CD4-positive, CD25-positive, alpha-beta regulatory T cell (primary cell): Measurements from ENCODE around the gene FEV. TPM values are rescaled to one million over a fixed set of nuclear protein-coding genes. Genes with fewer than 3 reads are reported as not detected.

Source experiments
- ATAC-seq, 2 donors: fragments of 150-1000 bp; cut with Tn5 transposase; one replicate each; pipeline ENCODE4 v1.10.0; 2021; ENCODE audit warnings: low read depth in 2 of 2, moderate number of reproducible peaks in 2 of 2, moderate library complexity in 1 of 2
- DNase-seq, 3 donors: peaks; one replicate each; pipeline versions ENCODE4 v3.0.0 to v3.0.0-alpha.2; 2012 to 2022; ENCODE audit warnings: mixed read lengths in 1 of 3
- H3K27ac ChIP-seq: one replicate; pipeline ENCODE4 v1.7.0; 2013; ENCODE audit warnings: mild to moderate bottlenecking, low read length; ENCODE audit not compliant: insufficient read depth, poor library complexity, severe bottlenecking
- H3K27me3 ChIP-seq: one replicate; pipeline ENCODE4 v1.7.0; 2013; ENCODE audit warnings: low read length; ENCODE audit not compliant: control insufficient read depth, insufficient read depth
- H3K36me3 ChIP-seq: one replicate; pipeline ENCODE4 v1.7.0; 2013; ENCODE audit warnings: mild to moderate bottlenecking, low read length, moderate library complexity; ENCODE audit not compliant: control insufficient read depth, insufficient read depth
- H3K4me1 ChIP-seq: 2 replicates; pipeline ENCODE4 v1.7.0; 2013; ENCODE audit warnings: mild to moderate bottlenecking, low read length; ENCODE audit not compliant: insufficient read depth, control insufficient read depth, poor library complexity, severe bottlenecking
- H3K4me3 ChIP-seq: one replicate; pipeline ENCODE4 v1.7.0; 2013; ENCODE audit warnings: low read depth, mild to moderate bottlenecking, low read length, moderate library complexity
- H3K9me3 ChIP-seq, 2 experiments: 1 replicate in 1 of 2; 2 replicates in 1 of 2; pipeline ENCODE4 v1.7.0; 2013; ENCODE audit warnings: low read length in 2 of 2, mild to moderate bottlenecking in 1 of 2, moderate library complexity in 1 of 2; ENCODE audit not compliant: control insufficient read depth in 2 of 2
- H3K27ac Mint-ChIP-seq, 3 donors: one replicate each; pipeline ENCODE4 v1.8.0; 2020 to 2022; ENCODE audit warnings: mild to moderate bottlenecking in 3 of 3, mixed read lengths in 3 of 3, moderate library complexity in 2 of 3
- H3K27me3 Mint-ChIP-seq: one replicate; pipeline ENCODE4 v1.8.0; 2022; ENCODE audit warnings: mild to moderate bottlenecking, mixed read lengths
- H3K36me3 Mint-ChIP-seq: one replicate; pipeline ENCODE4 v1.8.0; 2020; ENCODE audit warnings: mixed read lengths
- H3K4me1 Mint-ChIP-seq, 4 donors: one replicate each; pipeline ENCODE4 v1.8.0; 2020 to 2022; ENCODE audit warnings: mixed read lengths in 4 of 4, mild to moderate bottlenecking in 1 of 4
- H3K4me3 Mint-ChIP-seq, 4 donors: one replicate each; pipeline ENCODE4 v1.8.0; 2020 to 2022; ENCODE audit warnings: mild to moderate bottlenecking in 4 of 4, mixed read lengths in 4 of 4, moderate library complexity in 3 of 4
- H3K9me3 Mint-ChIP-seq, 7 donors: one replicate each; pipeline ENCODE4 v1.8.0; 2020 to 2022; ENCODE audit warnings: mixed read lengths in 7 of 7, mild to moderate bottlenecking in 3 of 7, moderate library complexity in 2 of 7
- polyA plus RNA-seq, 4 donors: library from polyadenylated mRNA; unstranded; fragments of 300-500 nt; fragmentation: Illumina TruSeq; gene quantifications; one replicate each; pipeline ENCODE4 v1.2.3, GENCODE V29; 2021
- total RNA-seq: library from RNA; stranded (reverse); gene quantifications from one replicate; pipeline ENCODE4 v1.2.3, GENCODE V29; 2022

Gene FEV
- total and polyA plus RNA-seq, 5 donors from 2014 or later: not detected

DNA sequence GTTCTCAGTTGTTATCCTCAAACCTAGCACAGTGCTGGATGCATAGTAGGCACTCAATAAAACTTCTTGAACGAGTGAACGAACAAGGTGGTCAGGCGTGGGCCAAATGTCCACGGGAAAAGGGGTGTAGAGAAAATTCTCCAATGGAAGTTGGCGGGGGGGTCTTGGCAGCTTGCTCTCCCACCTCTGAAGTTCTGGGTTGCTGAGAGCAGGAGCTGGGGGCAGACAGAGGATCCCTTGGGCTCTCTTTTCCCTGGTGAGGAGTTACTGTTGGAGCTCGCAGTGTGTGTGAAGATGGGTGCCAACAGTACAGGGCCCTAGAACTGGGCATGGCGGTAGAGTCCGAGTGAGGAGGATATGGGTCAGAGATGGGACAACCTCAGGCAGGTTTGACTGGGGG, 10.6 kb upstream of the FEV start:
- no peak for DNase-seq
- H3K4me3 Mint-ChIP-seq: no peak overlapping the region
- Histone ChIP-seq H3K27ac (no peak overlapping the region), H3K4me1 (peaks cover 19% of the 10 kb centered on the region), H3K4me3 (no peak overlapping the region), H3K27me3 (peaks cover 38% of the 10 kb centered on the region), H3K9me3 (no peaks in the 10 kb centered on the region), H3K36me3 (no peaks in the 10 kb centered on the region)
- no peak for ATAC-seq
- H3K27ac Mint-ChIP-seq: no peak overlapping the region
- H3K36me3 Mint-ChIP-seq: no peaks in the 10 kb centered on the region
- H3K27me3 Mint-ChIP-seq: peaks cover 88% of the 10 kb centered on the region
- H3K9me3 Mint-ChIP-seq: peaks cover 0 to 2% (median 0%) of the 10 kb centered on the region in 7 donors
- peaks cover 0 to 25% (median 2%) of the 10 kb centered on the region in 4 donors for H3K4me1 Mint-ChIP-seq

DNA sequence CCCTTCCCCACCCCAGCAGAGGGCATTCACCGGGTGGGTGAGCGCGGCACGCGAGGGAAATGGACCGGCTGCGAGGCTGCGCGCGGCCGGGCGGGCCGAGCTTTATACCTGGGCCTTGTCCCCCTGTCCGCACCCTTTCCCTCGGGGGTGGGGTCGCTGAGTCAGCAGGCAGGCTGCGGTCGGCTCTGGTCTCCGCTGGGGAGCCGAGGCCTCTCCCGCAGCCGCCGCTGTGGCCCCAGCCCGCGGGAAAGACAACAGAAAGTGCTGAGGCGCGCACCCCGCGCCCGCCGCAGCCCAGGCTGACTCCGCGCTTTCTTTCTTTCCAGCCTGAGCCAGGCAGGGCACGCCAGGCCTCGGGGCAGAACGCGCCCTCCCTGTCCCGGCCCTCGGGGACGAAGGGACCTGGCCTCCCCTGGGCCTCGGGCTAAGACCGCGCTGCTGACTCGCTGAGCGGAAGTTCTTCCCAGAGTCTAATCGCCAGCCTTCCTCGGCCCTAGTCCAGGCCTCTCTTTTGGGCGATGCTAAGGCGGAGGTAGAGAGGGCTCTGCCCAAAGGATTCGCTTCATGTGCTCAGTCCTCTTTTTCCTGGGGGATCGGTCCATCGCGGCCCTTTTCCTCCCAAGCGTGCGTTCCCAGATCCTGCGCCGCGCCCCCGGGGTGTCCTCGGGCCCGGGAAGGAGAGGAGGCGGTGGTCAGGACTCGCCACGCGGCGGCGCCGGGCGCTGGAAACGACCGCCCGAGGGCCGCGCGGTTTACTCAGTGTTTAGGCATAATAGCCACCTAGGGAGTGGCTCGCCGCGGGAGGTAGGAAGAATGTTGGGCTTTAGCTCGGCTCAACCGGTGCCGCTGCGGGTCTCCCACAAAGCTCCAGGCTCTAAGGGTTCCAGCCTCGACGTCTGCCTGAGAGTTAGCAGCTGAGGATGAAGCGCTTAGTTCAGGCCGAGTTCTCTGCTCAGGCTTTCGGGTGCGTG, 8.6 kb upstream of the FEV start, which contains the start of gene CRYBA2:
TSS of gene CRYBA2 (minus strand) at position 78 of the 971 bp plus-strand sequence. CDS start 246 bp downstream, outside the sequence.
- Mint-ChIP-seq H3K27ac (no peak within 1 kb of the TSS), H3K9me3 (peaks cover 0 to 3% (median 0%) of the 10 kb centered on the region in 7 donors), H3K27me3 (peaks cover 92% of the 10 kb centered on the region), H3K4me3 (peak within 1 kb of the TSS in 1 of 4 donors; percentile 7), H3K4me1 (peaks cover 0 to 28% (median 2%) of the 10 kb centered on the region in 4 donors), H3K36me3 (no peaks in the 10 kb centered on the region)
- peaks cover 19% of the 10 kb centered on the region for H3K4me1 ChIP-seq
- ATAC-seq: no peak
- H3K27me3 ChIP-seq: peaks cover 44% of the 10 kb centered on the region
- no peak for DNase-seq
- H3K9me3 ChIP-seq: no peaks in the 10 kb centered on the region
- no peak within 1 kb of the TSS for H3K4me3 ChIP-seq
- no peaks in the 10 kb centered on the region for H3K36me3 ChIP-seq
- no peak within 1 kb of the TSS for H3K27ac ChIP-seq

DNA sequence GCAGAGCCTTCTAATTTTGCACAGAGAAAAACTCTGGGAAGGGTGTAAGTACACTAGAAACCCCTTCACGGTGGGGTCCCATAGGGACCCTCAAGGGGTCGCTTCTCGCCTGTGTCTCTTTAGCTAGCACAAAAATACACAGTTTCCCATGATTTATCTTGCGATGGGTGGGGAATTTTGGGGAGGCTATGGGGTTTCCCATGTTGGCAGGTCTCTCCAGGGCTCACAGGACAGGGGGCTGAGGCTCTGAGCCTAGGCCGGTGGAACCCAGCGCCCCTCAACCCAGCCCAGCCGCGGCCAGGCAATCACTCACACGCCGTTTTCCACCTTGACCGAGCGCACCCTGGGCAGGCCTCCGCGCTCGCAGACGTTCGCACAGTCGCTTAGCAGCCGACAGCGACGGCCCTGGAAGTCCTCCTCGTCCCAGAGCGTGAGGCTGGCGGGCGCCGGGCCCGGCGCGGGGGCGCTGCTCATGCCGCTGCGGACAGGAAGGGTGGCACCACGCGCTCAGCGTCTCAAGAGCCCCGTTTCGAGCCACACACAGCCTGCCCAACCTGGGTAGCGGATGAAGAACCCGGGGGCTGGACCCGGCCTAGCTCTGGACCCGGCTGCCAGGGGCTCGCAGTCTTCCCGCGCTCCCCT, 7.8 kb upstream of the FEV start:
- H3K36me3 Mint-ChIP-seq: no peaks in the 10 kb centered on the region
- peaks cover 0 to 28% (median 2%) of the 10 kb centered on the region in 4 donors for H3K4me1 Mint-ChIP-seq
- peaks cover 0 to 3% (median 0%) of the 10 kb centered on the region in 7 donors for H3K9me3 Mint-ChIP-seq
- H3K4me3 Mint-ChIP-seq: no peak overlapping the region
- DNase-seq (no peak), ATAC-seq (no peak)
- no peak overlapping the region for H3K27ac Mint-ChIP-seq
- Histone ChIP-seq H3K27ac (no peak overlapping the region), H3K9me3 (no peaks in the 10 kb centered on the region), H3K36me3 (no peaks in the 10 kb centered on the region), H3K4me1 (peaks cover 19% of the 10 kb centered on the region), H3K27me3 (peaks cover 46% of the 10 kb centered on the region), H3K4me3 (no peak overlapping the region)
- H3K27me3 Mint-ChIP-seq: peaks cover 90% of the 10 kb centered on the region

DNA sequence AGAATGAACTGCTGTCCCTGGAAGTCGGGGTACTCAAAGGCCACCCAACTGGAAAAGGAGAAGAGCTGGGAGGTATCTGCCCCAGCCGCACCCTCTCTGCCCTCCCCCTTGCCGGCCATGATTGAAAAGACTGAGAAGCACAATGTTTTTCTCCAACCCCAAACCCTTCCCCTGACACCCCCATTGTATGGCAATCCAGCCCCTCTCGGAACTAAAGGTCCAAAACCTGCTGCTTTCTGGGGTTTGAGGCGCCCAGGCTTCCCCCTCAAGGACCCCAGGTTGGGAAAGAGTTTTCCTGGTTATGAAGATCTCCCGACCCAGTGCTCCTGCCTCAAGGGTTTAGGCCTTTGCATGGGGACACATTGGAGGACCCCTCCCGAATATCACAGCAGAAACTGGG, 7.2 kb upstream of the FEV start:
- Mint-ChIP-seq H3K36me3 (no peaks in the 10 kb centered on the region), H3K9me3 (peaks cover 0 to 3% (median 0%) of the 10 kb centered on the region in 7 donors), H3K4me1 (peaks cover 0 to 27% (median 2%) of the 10 kb centered on the region in 4 donors), H3K4me3 (no peak overlapping the region), H3K27me3 (peaks cover 90% of the 10 kb centered on the region), H3K27ac (no peak overlapping the region)
- Histone ChIP-seq H3K27me3 (peaks cover 49% of the 10 kb centered on the region), H3K9me3 (no peaks in the 10 kb centered on the region), H3K4me1 (peaks cover 19% of the 10 kb centered on the region), H3K36me3 (no peaks in the 10 kb centered on the region), H3K4me3 (no peak overlapping the region), H3K27ac (no peak overlapping the region)
- ATAC-seq (no peak), DNase-seq (no peak)

DNA sequence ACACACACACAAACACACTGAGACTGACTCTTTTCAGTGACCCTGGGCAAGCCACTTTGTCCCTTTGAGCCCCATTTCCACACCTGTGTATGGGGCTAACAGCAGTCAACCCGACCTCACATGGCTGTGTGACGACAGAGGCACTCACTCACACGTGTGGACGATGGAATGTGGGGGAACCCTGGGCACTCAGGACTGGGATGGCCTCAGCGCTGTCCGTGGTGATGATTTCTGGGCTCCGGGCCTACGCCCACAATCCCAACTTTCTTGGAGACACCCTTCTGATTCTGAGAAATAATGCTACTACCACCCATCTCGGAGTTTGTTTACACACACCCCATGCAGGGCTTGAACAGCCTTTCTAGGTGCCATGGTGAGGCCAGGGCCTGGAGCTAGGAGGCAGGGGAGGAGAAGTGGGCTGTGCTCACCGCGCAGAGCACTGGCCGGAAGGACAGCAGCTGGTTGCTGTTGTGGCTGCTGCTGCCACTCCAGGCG, 6.7 kb upstream of the FEV start:
- H3K9me3 ChIP-seq: no peaks in the 10 kb centered on the region
- peaks cover 90% of the 10 kb centered on the region for H3K27me3 Mint-ChIP-seq
- H3K27me3 ChIP-seq: peaks cover 54% of the 10 kb centered on the region
- no peak overlapping the region for H3K27ac Mint-ChIP-seq
- ATAC-seq: no peak
- peaks cover 0 to 26% (median 2%) of the 10 kb centered on the region in 4 donors for H3K4me1 Mint-ChIP-seq
- peaks cover 0 to 3% (median 0%) of the 10 kb centered on the region in 7 donors for H3K9me3 Mint-ChIP-seq
- no peak overlapping the region for H3K27ac ChIP-seq
- no peak overlapping the region for H3K4me3 Mint-ChIP-seq
- no peak overlapping the region for H3K4me3 ChIP-seq
- no peak for DNase-seq
- H3K36me3 ChIP-seq: no peaks in the 10 kb centered on the region
- H3K36me3 Mint-ChIP-seq: no peaks in the 10 kb centered on the region
- peaks cover 19% of the 10 kb centered on the region for H3K4me1 ChIP-seq

DNA sequence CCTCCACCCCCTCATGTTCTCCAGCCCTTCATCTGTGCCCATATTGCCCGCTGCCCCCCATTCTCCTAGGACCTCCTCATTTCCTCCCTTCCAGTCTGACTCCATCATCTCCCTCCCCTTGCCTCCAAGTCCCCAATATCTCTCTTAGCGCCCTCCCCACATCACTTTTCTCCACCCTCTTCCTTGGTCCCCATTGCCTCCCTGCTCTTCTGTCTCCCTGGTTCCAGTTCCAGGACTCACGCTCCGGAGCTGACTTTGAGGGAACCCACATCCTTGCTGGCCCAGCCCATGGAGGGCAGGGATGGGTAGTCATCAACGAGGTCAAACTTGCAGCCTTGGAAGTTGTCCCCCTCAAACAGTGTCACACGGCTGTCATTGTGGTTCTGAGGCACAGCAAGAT, 5.6 kb upstream of the FEV start:
- H3K4me3 ChIP-seq: no peak overlapping the region
- Mint-ChIP-seq H3K4me1 (peaks cover 0 to 24% (median 2%) of the 10 kb centered on the region in 4 donors), H3K27me3 (peaks cover 90% of the 10 kb centered on the region), H3K9me3 (peaks cover 0 to 5% (median 0%) of the 10 kb centered on the region in 7 donors), H3K27ac (no peak overlapping the region), H3K4me3 (no peak overlapping the region), H3K36me3 (no peaks in the 10 kb centered on the region)
- H3K27ac ChIP-seq: no peak overlapping the region
- ATAC-seq: no peak
- H3K4me1 ChIP-seq: peaks cover 13% of the 10 kb centered on the region
- no peaks in the 10 kb centered on the region for H3K36me3 ChIP-seq
- H3K27me3 ChIP-seq: peaks cover 56% of the 10 kb centered on the region
- H3K9me3 ChIP-seq: no peaks in the 10 kb centered on the region
- DNase-seq: no peak

DNA sequence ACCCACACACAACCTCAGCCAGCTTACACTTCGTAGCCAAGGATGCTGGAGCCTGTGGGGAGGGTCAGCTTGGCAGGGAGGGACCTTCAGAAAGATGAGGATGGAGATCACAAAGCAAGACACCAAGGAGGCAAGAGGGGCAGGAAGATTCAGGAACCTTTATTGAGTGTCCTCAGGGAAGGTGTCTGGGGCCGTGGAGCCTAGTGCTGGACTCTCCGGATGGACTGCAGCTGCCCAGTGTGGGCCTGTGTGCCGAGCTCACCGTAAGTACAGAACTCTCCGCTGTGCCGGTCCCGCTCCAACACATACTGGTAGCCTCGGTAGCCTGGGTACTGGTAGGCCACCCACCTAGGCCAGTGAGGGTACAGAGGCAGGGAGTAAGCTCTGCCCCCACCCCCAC, 5.1 kb upstream of the FEV start:
- ATAC-seq: no peak
- peaks cover 0 to 5% (median 0%) of the 10 kb centered on the region in 7 donors for H3K9me3 Mint-ChIP-seq
- Histone ChIP-seq H3K4me1 (peaks cover 13% of the 10 kb centered on the region), H3K27me3 (peaks cover 51% of the 10 kb centered on the region), H3K4me3 (no peak overlapping the region), H3K9me3 (no peaks in the 10 kb centered on the region), H3K27ac (no peak overlapping the region), H3K36me3 (no peaks in the 10 kb centered on the region)
- peaks cover 0 to 23% (median 2%) of the 10 kb centered on the region in 4 donors for H3K4me1 Mint-ChIP-seq
- DNase-seq: no peak
- H3K36me3 Mint-ChIP-seq: no peaks in the 10 kb centered on the region
- H3K4me3 Mint-ChIP-seq: no peak overlapping the region
- H3K27ac Mint-ChIP-seq: no peak overlapping the region
- peaks cover 88% of the 10 kb centered on the region for H3K27me3 Mint-ChIP-seq
